ENCODE measurements around the gene OST4. TPM values are rescaled to one million over a fixed set of nuclear protein-coding genes. Genes with fewer than 3 reads are reported as not detected.

OST4 gene
- total RNA-seq, 4 donors from 2014 or later, result 221 to 396 (median 282) TPM

- TF ChIP-seq CTCF (IDR thresholded peaks at IDR 0.05), result no peak
- DNase-seq (ENCODE audit: low spot score), result no peak
- ATAC-seq (ENCODE audit: low FRiP score), result peak; percentile 2
These were observed 19.4 kb downstream of the OST4 start for GRCh38 chr2:27051902-27052645.

- peak; percentile 84 for ATAC-seq (ENCODE audit: low FRiP score)
- TF ChIP-seq CTCF (IDR thresholded peaks at IDR 0.05), result no peak
- peak; percentile 93 for DNase-seq (ENCODE audit: low spot score)
These were observed 20.2 kb downstream of the OST4 start, which contains the start of gene AGBL5 for GRCh38 chr2:27050996-27051901. TSS of gene AGBL5 (plus strand) at chr2:27051668. CDS start at chr2:27052959, 1,291 bp downstream.

- no peak for TF ChIP-seq CTCF (IDR thresholded peaks at IDR 0.05)
- peak; percentile 95 for DNase-seq (ENCODE audit: low spot score)
- peak; percentile 81 for ATAC-seq (ENCODE audit: low FRiP score)
These were observed 21.0 kb downstream of the OST4 start for GRCh38 chr2:27050281-27050995.

- TF ChIP-seq CTCF (IDR thresholded peaks at IDR 0.05), result no peak
- peak; percentile 44 for ATAC-seq (ENCODE audit: low FRiP score)
- DNase-seq (ENCODE audit: low spot score), result no peak
These were observed 21.8 kb downstream of the OST4 start for GRCh38 chr2:27049422-27050280.

GRCh38 chr2:27042985-27043634, 28.3 kb downstream of the OST4 start:
- TF ChIP-seq CTCF (IDR thresholded peaks at IDR 0.05), result no peak
- ATAC-seq (ENCODE audit: low FRiP score) (no peak), DNase-seq (ENCODE audit: low spot score) (no peak)
